H1 (cell line): ENCODE results near the gene RNF220. TPM values are rescaled to one million over a fixed set of nuclear protein-coding genes. Genes with fewer than 3 reads are reported as not detected.

Source experiments
- CTCF ChIA-PET: fragments of 300-600 bp; sonication (Branson Sonifier 250); formaldehyde crosslinking; loops from one replicate; lab custom pipeline; 2021; ENCODE audit not compliant: partially characterized antibody; lab: Charles Lee
- POLR2A ChIA-PET: fragments of 300-600 bp; sonication (Branson Sonifier 250); formaldehyde crosslinking; loops from one replicate; lab custom pipeline; 2021; ENCODE audit warnings: inconsistent platforms; ENCODE audit not compliant: partially characterized antibody; lab: Charles Lee
- DNase-seq, 2 experiments: peaks; one replicate each; pipeline versions ENCODE4 v3.0.0 to v3.0.0-alpha.2; 2010 to 2022; ENCODE audit warnings: low spot score in 2 of 2, low read depth in 1 of 2, mixed read lengths in 1 of 2
- FAIRE-seq: peaks from 2 replicates; lab custom pipeline; 2011; peaks lifted over from hg19 to GRCh38; lab: Jason Lieb, UNC
- H2AFZ ChIP-seq: 2 replicates; pipeline ENCODE4 v1.8.1; 2012; ENCODE audit warnings: low read length, inconsistent platforms
- H2AK5ac ChIP-seq: 2 replicates; pipeline ENCODE4 v1.6.1; 2013; ENCODE audit warnings: low read depth, low read length
- H2BK120ac ChIP-seq: replicated peaks from 2 replicates; pipeline ENCODE3; 2013; ENCODE audit warnings: low read depth, low read length, inconsistent platforms
- H2BK12ac ChIP-seq: 2 replicates; pipeline ENCODE4 v1.6.1; 2013; ENCODE audit warnings: low read depth, low read length
- H2BK15ac ChIP-seq: 2 replicates; pipeline ENCODE4 v1.6.1; 2013; ENCODE audit warnings: low read length
- H2BK20ac ChIP-seq: 2 replicates; pipeline ENCODE4 v1.6.1; 2013; ENCODE audit warnings: low read length
- H2BK5ac ChIP-seq: 2 replicates; pipeline ENCODE4 v1.6.1; 2013; ENCODE audit warnings: low read depth, low read length
- H3K14ac ChIP-seq: 2 replicates; pipeline ENCODE4 v1.6.1; 2013; ENCODE audit warnings: inconsistent platforms; ENCODE audit not compliant: insufficient read length
- H3K18ac ChIP-seq: 2 replicates; pipeline ENCODE4 v1.6.1; 2013; ENCODE audit warnings: low read length; ENCODE audit errors: extremely low read depth
- H3K23ac ChIP-seq: 2 replicates; pipeline ENCODE4 v1.6.1; 2013; ENCODE audit warnings: inconsistent platforms; ENCODE audit not compliant: insufficient read length
- H3K23me2 ChIP-seq: 2 replicates; pipeline ENCODE4 v1.6.1; 2013; ENCODE audit warnings: low read depth, low read length
- H3K27ac ChIP-seq: 2 replicates; pipeline ENCODE4 v1.6.1; 2011; ENCODE audit warnings: low read depth, low read length, inconsistent platforms
- H3K27me3 ChIP-seq, 4 experiments: replicated peaks in 1 of 4; 1 replicate in 1 of 4; 2 replicates in 3 of 4; pipeline versions ENCODE4 v1.6.1 to v1.8.1; 2011 to 2013; ENCODE audit warnings: low read length in 3 of 4, mild to moderate bottlenecking in 3 of 4, inconsistent platforms in 2 of 4, mixed read lengths in 2 of 4, moderate library complexity in 1 of 4; ENCODE audit not compliant: control insufficient read depth in 3 of 4, insufficient read depth in 3 of 4; ENCODE audit errors: extremely low read depth in 1 of 4
- H3K36me3 ChIP-seq, 4 experiments: 2 replicates each; pipeline versions ENCODE4 v1.6.1 to v1.8.1; 2011 to 2013; ENCODE audit warnings: mild to moderate bottlenecking in 4 of 4, low read length in 3 of 4, moderate library complexity in 2 of 4, control low read depth in 1 of 4, inconsistent platforms in 1 of 4; ENCODE audit not compliant: insufficient read depth in 4 of 4, control insufficient read depth in 2 of 4
- H3K4ac ChIP-seq: replicated peaks from 2 replicates; pipeline ENCODE3; 2013; ENCODE audit warnings: low read length, low read depth, mixed read lengths, inconsistent platforms; ENCODE audit not compliant: insufficient read length
- H3K4me1 ChIP-seq, 4 experiments: replicated peaks in 1 of 4; 1 replicate in 1 of 4; 2 replicates in 3 of 4; pipeline versions ENCODE4 v1.6.1 to v1.8.1; 2011 to 2013; ENCODE audit warnings: low read length in 3 of 4, inconsistent platforms in 2 of 4, mixed read lengths in 1 of 4; ENCODE audit not compliant: insufficient read depth in 4 of 4, control insufficient read depth in 3 of 4
- H3K4me2 ChIP-seq, 2 experiments: 2 replicates each; pipeline versions ENCODE4 v1.6.1 to v1.8.1; 2011 to 2013; ENCODE audit warnings: low read depth in 2 of 2, low read length in 2 of 2, control low read depth in 1 of 2, inconsistent platforms in 1 of 2, mild to moderate bottlenecking in 1 of 2; ENCODE audit not compliant: insufficient read depth in 1 of 2
- H3K4me3 ChIP-seq, 4 experiments: fragments of 200-600, 300-600 bp in 1 of 4; sonication (generic), shearing (Covaris generic), sonication (Bioruptor Twin) in 1 of 4; 2 replicates each; pipeline versions ENCODE4 v1.5.1 to v1.8.1; 2011 to 2016; ENCODE audit warnings: low read length in 4 of 4, low read depth in 3 of 4, control low read depth in 2 of 4, inconsistent platforms in 2 of 4, mild to moderate bottlenecking in 2 of 4, mixed read lengths in 1 of 4, moderate library complexity in 1 of 4; ENCODE audit not compliant: insufficient read depth in 2 of 4; ENCODE audit errors: extremely low read depth in 1 of 4
- H3K56ac ChIP-seq: replicated peaks from 2 replicates; pipeline ENCODE3; 2013; ENCODE audit warnings: low read depth, mild to moderate bottlenecking, mixed read lengths, low read length, inconsistent platforms; ENCODE audit not compliant: insufficient read length
- H3K79me1 ChIP-seq: 2 replicates; pipeline ENCODE4 v1.6.1; 2013; ENCODE audit warnings: low read depth, low read length, control low read depth
- H3K79me2 ChIP-seq, 2 experiments: 2 replicates each; pipeline versions ENCODE4 v1.6.1 to v1.8.1; 2012 to 2013; ENCODE audit warnings: low read length in 2 of 2, mild to moderate bottlenecking in 2 of 2, inconsistent platforms in 1 of 2; ENCODE audit not compliant: insufficient read depth in 2 of 2, control insufficient read depth in 1 of 2
- H3K9ac ChIP-seq, 4 experiments: replicated peaks in 1 of 4; 1 replicate in 1 of 4; 2 replicates in 3 of 4; pipeline versions ENCODE4 v1.6.1 to v1.8.1; 2011 to 2013; ENCODE audit warnings: low read depth in 3 of 4, low read length in 3 of 4, control low read depth in 2 of 4, mild to moderate bottlenecking in 2 of 4, moderate library complexity in 2 of 4, inconsistent platforms in 1 of 4; ENCODE audit errors: extremely low read depth in 1 of 4
- H3K9me3 ChIP-seq, 2 experiments: 2 replicates each; pipeline versions ENCODE4 v1.6.1 to v1.8.1; 2012 to 2013; ENCODE audit warnings: mild to moderate bottlenecking in 2 of 2, moderate library complexity in 2 of 2, control low read depth in 1 of 2, inconsistent platforms in 1 of 2, low read depth in 1 of 2, low read length in 1 of 2, mixed read lengths in 1 of 2; ENCODE audit not compliant: insufficient read depth in 2 of 2
- H4K20me1 ChIP-seq, 2 experiments: replicated peaks in 1 of 2; 2 replicates each; pipeline versions ENCODE3 to v1.8.1; 2011 to 2013; ENCODE audit warnings: inconsistent platforms in 2 of 2, low read length in 2 of 2, mild to moderate bottlenecking in 1 of 2; ENCODE audit not compliant: insufficient read depth in 2 of 2, control insufficient read depth in 1 of 2
- H4K5ac ChIP-seq: 2 replicates; pipeline ENCODE4 v1.6.1; 2013; ENCODE audit warnings: low read length, low read depth, mixed read lengths, inconsistent platforms; ENCODE audit not compliant: insufficient read length
- H4K8ac ChIP-seq: 2 replicates; pipeline ENCODE4 v1.8.0; 2013; ENCODE audit warnings: mild to moderate bottlenecking, moderate library complexity, low read length, inconsistent platforms; ENCODE audit not compliant: insufficient read depth; ENCODE audit errors: extremely low read depth
- H4K91ac ChIP-seq: replicated peaks from 2 replicates; pipeline ENCODE3; 2013; ENCODE audit warnings: low read length, mixed read lengths, inconsistent platforms; ENCODE audit not compliant: insufficient read length
- BACH1 ChIP-seq: IDR thresholded peaks from 2 replicates; pipeline ENCODE4 v1.6.1; 2012; ENCODE audit warnings: low read length, improper control_type of control experiment
- CHD1 ChIP-seq: IDR thresholded peaks from 2 replicates; pipeline ENCODE4 v1.6.1; 2012; ENCODE audit warnings: low read depth, low read length, improper control_type of control experiment
- POU5F1 ChIP-seq: IDR thresholded peaks from 2 replicates; pipeline ENCODE4 v1.6.1; 2011; ENCODE audit warnings: low read depth, mild to moderate bottlenecking, low read length, moderate library complexity
- RBBP5 ChIP-seq: IDR thresholded peaks from 2 replicates; pipeline ENCODE4 v1.7.1; 2012; ENCODE audit warnings: low read depth, mild to moderate bottlenecking, inconsistent platforms, low read length, moderate library complexity, borderline replicate concordance
- TAF1 ChIP-seq: IDR thresholded peaks from 2 replicates; pipeline ENCODE4 v1.6.1; 2011; ENCODE audit warnings: mild to moderate bottlenecking, low read depth, low read length
- TEAD4 ChIP-seq: IDR thresholded peaks from 2 replicates; pipeline ENCODE4 v1.6.1; 2012; ENCODE audit warnings: low read depth, low read length, inconsistent platforms, mixed read lengths
- whole genome bisulfite sequencing, 2 experiments: shearing (Covaris generic) in 1 of 2; methylation state at CpG; one replicate each; pipeline versions ENCODE4 v1.1.6 to v1.1.7; 2013 to 2015; ENCODE audit warnings: low lambda C conversion rate in 2 of 2, mixed read lengths in 2 of 2, inconsistent platforms in 1 of 2, low coverage in 1 of 2, missing lambda C conversion rate in 1 of 2; ENCODE audit not compliant: insufficient replicate concordance in 2 of 2, insufficient coverage in 1 of 2, insufficient read length in 1 of 2; ENCODE audit errors: extremely low coverage in 1 of 2, missing lambda C conversion rate in 1 of 2; 5-methylcytosine and 5-hydroxymethylcytosine counted together
- polyA plus RNA-seq, 7 experiments: library from polyadenylated mRNA; depleted of rRNA in 3 of 7; stranded (reverse) in 5 of 7; unstranded in 2 of 7; fragments of >200 nt in 5 of 7; fragments of 200-250 nt in 2 of 7; gene quantifications; 1 replicate in 5 of 7; 2 replicates in 1 of 7; 4 replicates in 1 of 7; pipeline versions ENCODE4 v1.2.1 to v1.2.3, GENCODE V29; 2011 to 2013; ENCODE audit warnings: missing spikeins in 2 of 7, mixed read lengths in 2 of 7
- total RNA-seq: library from RNA; stranded (reverse); fragmentation: NEBNext Ultra II Directional; extraction: Animal tissue kit (Norgen Biotek cat#: 25700); gene quantifications from 2 replicates; pipeline ENCODE4 v1.2.1, GENCODE V29; 2021
- TF ChIP-seq, protein P1 (sequence below), 3 experiments: IDR thresholded peaks; 1 replicate in 2 of 3; 2 replicates in 1 of 3; pipeline versions ENCODE4 v1.5.1 to v1.6.1; 2011; ENCODE audit warnings: low read length in 3 of 3, mild to moderate bottlenecking in 3 of 3, inconsistent platforms in 2 of 3, low read depth in 1 of 3, moderate library complexity in 1 of 3; ENCODE audit not compliant: insufficient read depth in 1 of 3; ENCODE audit errors: control extremely low read depth in 1 of 3

RNF220 gene
- total and polyA plus RNA-seq, 2 of the 8 experiments (the other 6 are each of a cell fraction or from before 2014, with no cell fraction given), result 123 to 160 TPM

DNA sequence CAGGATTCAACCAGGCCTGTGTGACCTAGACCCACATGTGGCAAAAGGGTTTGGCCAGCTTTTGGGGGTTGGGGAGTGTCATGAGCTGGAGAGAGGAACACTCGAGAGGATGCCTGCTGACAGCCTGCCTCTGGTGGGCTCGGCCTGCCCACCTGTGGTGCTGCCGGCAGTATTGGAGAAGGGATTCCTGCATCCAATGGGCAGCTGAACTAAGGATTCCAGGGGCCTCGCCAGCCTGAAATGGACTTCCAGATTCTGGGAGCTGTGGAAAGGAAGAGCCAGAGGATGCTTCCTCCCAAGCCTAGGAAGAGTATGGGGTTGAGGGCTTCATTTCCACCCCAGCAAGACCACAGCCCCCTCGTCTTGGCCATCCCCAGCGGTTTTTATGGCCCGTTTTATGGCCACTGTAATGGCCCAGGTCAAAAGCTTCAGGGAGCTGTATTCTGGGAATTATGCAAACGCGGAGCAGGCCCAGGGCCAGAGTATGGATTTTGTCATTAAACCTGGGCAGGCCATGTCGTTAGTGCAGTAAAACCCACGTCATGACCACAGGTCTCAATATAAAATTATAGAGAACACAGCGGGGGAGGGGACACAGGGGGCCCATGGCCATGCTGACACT, 205.6 kb downstream of the RNF220 start:
- H2AK5ac ChIP-seq, result no peak overlapping the region
- H4K5ac ChIP-seq, result no peak overlapping the region
- H3K36me3 ChIP-seq, result 0 out of 8 replicates have a peak, but pooled peaks cover 0 to under 1% (median 0%) of the 10 kb centered on the region in 4 experiments
- no peak overlapping the region for H3K4ac ChIP-seq
- H2BK15ac ChIP-seq, result peak overlapping the region; percentile 65; the same call in 1 of the 2 replicates
- H3K9me3 ChIP-seq, result no peaks in the 10 kb centered on the region
- H3K4me1 ChIP-seq, result peaks cover 2 to 18% (median 11%) of the 10 kb centered on the region in 4 experiments; a peak in 6 of 7 replicates
- peaks cover 3% of the 10 kb centered on the region; the same call in 1 of the 2 replicates for H3K23me2 ChIP-seq
- CTCF ChIA-PET, result interaction anchor here (0.5 to 7.0 kb wide), 28 partner anchors 9 to 680 kb away, joined by 3 to 129 read pairs (median 6); no protein-coding TSS in a partner anchor
- no peaks in the 10 kb centered on the region for H3K79me1 ChIP-seq
- POLR2A ChIA-PET, result interaction anchor here (0.6 to 6.8 kb wide), 10 partner anchors 8 to 523 kb away, joined by 3 to 58 read pairs (median 3); partner anchors contain the start of gene RPS8
- no peak for DNase-seq
- H3K79me2 ChIP-seq, result no peaks in the 10 kb centered on the region
- H2BK5ac ChIP-seq, result no peak overlapping the region
- no peak overlapping the region for H3K14ac ChIP-seq
- no peak overlapping the region for H3K9ac ChIP-seq
- no peak overlapping the region for H3K27ac ChIP-seq
- no peak overlapping the region; the same call in 1 of the 2 replicates for H2BK12ac ChIP-seq
- peaks cover 0 to 9% of the 10 kb centered on the region in 2 experiments for H4K20me1 ChIP-seq
- H3K56ac ChIP-seq, result no peak overlapping the region
- no peak overlapping the region for H3K18ac ChIP-seq
- no peak for FAIRE-seq
- H2BK20ac ChIP-seq, result no peak overlapping the region
- no peak overlapping the region for H4K91ac ChIP-seq
- no peak for TF ChIP-seq TAF1
- TF ChIP-seq BACH1, result no peak
- no peak for TF ChIP-seq RBBP5
- TF ChIP-seq POU5F1, result no peak
- 0 out of 2 replicates have a peak, but pooled peaks have one; percentile 3 for TF ChIP-seq TEAD4
- TF ChIP-seq, protein P1, sequence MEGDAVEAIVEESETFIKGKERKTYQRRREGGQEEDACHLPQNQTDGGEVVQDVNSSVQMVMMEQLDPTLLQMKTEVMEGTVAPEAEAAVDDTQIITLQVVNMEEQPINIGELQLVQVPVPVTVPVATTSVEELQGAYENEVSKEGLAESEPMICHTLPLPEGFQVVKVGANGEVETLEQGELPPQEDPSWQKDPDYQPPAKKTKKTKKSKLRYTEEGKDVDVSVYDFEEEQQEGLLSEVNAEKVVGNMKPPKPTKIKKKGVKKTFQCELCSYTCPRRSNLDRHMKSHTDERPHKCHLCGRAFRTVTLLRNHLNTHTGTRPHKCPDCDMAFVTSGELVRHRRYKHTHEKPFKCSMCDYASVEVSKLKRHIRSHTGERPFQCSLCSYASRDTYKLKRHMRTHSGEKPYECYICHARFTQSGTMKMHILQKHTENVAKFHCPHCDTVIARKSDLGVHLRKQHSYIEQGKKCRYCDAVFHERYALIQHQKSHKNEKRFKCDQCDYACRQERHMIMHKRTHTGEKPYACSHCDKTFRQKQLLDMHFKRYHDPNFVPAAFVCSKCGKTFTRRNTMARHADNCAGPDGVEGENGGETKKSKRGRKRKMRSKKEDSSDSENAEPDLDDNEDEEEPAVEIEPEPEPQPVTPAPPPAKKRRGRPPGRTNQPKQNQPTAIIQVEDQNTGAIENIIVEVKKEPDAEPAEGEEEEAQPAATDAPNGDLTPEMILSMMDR (IDR thresholded peaks at IDR 0.05; ENCODE audit: control extremely low read depth in 1 of 3, insufficient read depth in 1 of 3, low read depth in 1 of 3, low read length in 3 of 3), result no peak
- no peak for TF ChIP-seq CHD1
- H2AFZ ChIP-seq, result no peak overlapping the region
- no peak overlapping the region for H3K23ac ChIP-seq
- H3K4me3 ChIP-seq, result no peak overlapping the region
- H2BK120ac ChIP-seq, result no peak overlapping the region
- WGBS, 2 experiments, result 69% methylated on average over 11 of the region's 12 CpGs; no CpG with 5 or more reads in 1 of the 2 experiments
- peak overlapping the region; percentile 8 to 46; a peak in 1 of 4 replicates for H3K4me2 ChIP-seq
- no peak overlapping the region for H4K8ac ChIP-seq
- no peaks in the 10 kb centered on the region for H3K27me3 ChIP-seq
